Body of pancreas (tissue), 4 donors: ENCODE results near the gene CPZ.

ENCODE experiments used
- CTCF ChIP-seq, 7 experiments: fragments of 450-650 bp in 4 of 7; fragments of 200-600 bp in 3 of 7; sonication (generic) in 3 of 7; IDR thresholded peaks; one replicate each; pipeline ENCODE4 v1.5.1; 2016 to 2019; ENCODE audit warnings: antibody characterized with exemption in 7 of 7
- POLR2A ChIP-seq, 3 donors: fragments of 450-650 bp; IDR thresholded peaks; one replicate each; pipeline ENCODE4 v1.6.1; 2016; ENCODE audit warnings: antibody characterized with exemption in 3 of 3, mild to moderate bottlenecking in 2 of 3

- TF ChIP-seq CTCF (IDR thresholded peaks at IDR 0.05) = no peak
- TF ChIP-seq POLR2A (IDR thresholded peaks at IDR 0.05) = no peak
These were observed 43.1 kb upstream of the CPZ start for GRCh38 chr4:8549352-8549931.
